HG03575 (cell line): ENCODE data around the gene AK8.

Source experiments
- ATAC-seq: cut with Tn5 transposase; IDR thresholded peaks from one replicate; pipeline ENCODE4 v1.9.1; 2021; ENCODE audit not compliant: unreplicated experiment, insufficient number of reproducible peaks, low FRiP score; ENCODE audit errors: extremely low read depth

AK8 gene

DNA sequence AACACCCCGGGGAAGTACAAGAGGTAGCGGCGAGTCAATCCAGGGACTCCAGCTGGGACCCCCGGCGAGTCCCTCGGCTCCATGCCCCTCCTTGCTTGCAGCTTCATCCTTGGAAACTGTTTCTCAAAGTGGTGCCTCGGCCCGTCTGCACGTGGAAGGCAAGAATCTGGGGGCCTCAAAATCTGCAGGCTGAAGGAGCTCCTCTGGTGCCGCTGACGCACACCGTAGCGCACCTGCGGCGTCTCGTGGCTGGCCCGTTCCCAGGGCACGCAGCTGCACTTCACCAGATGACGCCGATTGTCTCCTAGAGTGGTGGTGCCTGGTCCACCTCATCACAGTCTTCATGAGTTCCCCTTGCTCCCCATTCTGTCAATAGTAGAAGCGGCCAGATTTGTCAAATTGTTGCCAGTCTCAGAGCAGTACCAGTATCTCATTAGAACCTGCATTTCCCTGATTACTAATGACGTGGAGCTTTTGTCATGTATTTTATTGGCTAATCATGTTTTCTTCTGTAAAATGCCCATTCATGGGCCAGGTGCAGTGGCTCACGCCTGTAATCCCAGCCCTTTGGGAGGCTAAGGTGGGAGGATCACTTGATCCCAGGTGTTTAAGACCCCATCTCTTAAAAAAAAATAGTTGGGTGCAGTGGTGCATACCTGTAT is 169.2 kb downstream of the AK8 start:
- no peak for ATAC-seq

DNA sequence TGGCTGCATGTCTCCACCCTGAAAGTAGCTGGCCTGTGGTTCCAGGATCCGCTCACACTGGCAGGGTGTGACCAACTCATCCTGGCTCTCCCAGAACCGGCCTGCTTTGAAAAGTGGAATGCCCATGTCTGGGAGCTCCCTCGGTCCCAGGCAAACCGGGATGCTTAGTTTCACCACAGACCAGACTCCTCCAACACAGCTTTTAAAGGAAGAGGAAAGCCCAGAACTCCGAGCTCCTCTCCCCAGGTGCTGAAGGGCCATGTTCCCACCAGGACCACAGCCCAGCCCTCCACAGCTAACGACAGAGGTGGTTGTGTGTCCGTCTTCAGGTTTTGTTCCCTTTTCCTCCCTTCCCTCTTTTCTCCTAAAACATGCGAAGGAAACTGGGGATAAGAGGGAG is 169.8 kb downstream of the AK8 start:
- ATAC-seq = no peak

DNA sequence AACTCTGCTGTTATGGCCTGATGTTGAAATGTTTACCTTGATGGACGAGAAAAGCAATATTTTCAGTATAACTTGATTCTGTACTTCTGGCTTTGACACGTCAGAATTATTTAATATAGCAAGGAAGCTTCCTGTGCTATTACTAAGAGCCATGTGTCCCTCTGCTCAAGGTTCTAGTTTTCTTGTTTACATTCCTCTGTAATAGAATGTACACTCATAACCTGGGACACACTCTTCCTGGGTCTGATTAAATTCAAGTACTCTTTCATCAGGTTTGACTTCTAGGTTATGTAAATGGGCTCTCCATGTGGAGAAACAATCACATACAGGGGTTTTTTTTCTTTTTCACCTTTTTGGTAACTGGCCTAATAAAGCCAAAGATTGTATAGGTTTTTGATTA is 174.7 kb downstream of the AK8 start:
- no peak for ATAC-seq

DNA sequence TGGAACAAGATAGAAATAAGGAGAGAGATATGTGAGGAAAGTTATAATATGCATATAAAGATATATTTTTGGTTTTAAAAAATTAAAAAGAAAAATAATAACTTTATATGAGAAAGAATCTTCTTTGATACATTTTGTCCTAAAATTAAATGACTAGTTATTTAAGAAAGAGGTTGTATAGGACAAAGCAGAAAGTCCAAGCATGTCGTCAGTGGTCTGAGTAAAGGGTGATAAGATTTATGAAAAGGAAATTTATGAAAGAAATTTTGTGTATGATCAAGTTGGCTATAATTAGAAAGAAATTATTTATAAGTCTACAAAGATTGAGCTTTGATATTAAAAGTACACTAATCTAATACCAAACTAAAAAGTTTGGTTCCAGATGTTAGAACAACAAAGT is 175.8 kb downstream of the AK8 start:
- ATAC-seq = no peak

DNA sequence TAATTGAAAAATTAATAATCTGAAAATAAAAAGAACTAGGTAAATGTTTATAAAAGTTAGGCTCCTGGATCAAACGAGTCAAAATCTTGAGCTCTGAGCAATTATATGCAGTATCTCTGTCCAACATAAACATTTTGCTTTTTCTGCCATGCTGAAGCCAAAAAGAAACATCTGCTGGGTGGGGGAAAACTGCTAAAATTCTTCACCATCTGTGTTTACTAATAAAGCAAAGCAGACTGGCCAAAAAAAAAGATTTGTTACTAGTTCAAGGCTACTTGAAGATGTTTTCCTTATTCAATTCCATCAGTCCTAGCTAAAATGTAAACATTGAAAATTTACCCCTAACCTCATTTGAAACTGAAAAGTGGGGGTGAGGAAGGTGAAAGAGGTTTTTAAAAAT is 178.1 kb downstream of the AK8 start:
- no peak for ATAC-seq

DNA sequence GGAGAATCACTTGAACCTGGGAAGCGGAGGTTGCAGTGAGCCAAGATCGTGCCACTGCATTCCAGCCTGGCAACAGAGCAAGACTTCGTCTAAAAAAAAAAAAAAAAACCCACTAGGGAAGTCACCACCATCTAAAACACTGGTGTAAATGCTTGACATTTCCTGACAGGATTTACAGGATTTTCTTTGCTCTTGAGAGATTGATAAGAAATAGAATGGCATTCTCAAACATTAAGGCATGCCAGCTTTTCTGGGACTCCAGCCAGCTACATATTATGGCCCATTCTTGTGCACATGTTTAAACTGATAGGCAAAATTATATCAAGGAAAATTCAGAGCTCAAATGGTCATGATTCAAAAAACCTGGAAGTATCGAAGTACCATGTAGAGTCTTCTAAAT is 179.1 kb downstream of the AK8 start:
- no peak for ATAC-seq

DNA sequence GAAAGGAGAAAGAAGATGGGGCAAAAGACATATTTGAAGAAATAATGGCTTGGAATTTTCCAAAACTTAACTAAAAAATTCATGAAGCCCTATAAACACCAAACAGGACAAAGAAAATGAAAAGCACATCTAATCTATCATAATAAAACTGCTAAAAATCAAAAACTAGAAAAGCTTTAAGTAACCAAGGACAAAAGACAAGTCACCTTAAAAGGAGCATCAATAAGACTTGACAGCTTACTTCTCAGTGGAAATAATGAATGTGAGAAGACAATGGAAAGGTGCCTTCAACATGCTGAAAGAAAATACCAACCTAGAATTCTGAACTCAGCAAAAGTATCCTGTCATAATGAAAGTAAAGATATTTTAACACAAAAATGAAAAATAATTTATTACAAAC is 180.9 kb downstream of the AK8 start:
- no peak for ATAC-seq

DNA sequence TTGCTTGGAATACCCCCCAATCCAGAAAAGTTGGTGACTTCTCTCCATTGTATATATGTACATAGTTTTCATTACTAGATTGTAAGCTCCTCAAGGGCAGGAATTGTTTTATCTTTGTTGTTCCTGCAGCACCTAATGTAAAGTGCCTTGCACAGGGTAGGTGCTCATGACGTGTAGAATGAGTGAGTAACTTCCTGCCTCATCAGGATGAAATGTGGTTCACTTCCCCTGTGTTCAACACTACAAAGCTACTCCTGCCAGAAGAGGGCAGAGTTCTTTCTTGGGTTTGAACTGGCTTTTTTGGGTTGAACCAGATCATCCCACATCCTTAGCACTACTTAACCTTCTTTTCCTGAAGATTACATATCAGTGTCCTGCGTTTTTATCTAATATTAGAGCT is 183.9 kb downstream of the AK8 start:
- no peak for ATAC-seq

DNA sequence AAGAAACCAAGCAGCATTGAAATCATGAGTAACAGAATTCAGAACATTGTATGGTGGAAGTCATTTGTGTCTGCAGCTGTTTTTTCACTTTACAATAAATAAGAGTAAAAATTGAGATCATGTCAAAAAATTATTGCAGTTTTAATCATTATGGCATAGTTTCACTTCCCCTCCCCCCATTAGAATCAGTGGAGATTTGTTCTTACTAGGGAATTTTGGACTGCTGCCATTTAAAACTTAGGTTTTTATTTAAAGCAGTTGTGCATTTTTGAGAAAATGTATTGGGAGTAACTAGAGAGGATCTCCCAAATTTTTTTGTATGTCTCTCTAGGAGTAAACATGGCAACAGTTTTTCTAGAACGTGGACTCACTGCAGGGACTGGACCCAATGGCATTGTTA is 187.4 kb downstream of the AK8 start:
- ATAC-seq = no peak

DNA sequence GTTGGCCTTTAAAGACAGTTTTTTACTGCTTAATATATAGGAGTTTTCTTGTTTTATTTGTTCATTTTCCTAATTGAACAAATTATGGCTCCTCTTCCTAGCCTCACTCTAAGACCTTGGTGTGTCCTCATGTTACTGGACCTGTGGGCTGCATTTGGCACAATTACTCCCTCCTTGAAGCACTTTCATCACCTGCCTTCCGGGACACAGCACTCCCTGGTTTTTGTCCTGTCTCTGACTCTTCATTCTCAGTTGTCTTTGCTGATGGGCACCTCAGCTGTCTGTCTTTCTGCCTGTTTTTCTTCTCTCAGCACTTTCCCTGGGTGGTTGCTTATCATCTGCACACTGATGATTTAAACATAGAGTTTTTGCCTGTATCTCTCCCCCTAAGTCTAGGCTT is 194.2 kb downstream of the AK8 start:
- no peak for ATAC-seq

DNA sequence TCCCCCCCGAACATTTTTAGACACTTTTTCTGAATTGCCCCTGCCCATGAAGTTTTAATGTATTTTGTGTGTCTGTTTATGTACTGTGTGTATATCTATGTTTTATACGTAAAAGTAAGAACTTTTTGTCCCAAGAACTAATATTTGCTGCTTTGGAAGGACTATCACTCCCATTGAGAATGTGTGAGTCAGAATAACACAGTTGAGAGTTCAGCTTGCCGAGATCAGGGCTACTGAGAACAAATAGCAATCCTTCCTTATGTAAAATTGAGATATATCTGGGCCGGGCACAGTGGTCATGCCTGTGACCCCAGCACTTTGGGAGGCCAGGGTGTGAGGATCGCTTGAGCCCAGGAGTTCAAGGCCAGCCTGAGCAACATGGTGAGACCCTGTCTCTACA is 196.5 kb downstream of the AK8 start:
- no peak for ATAC-seq

DNA sequence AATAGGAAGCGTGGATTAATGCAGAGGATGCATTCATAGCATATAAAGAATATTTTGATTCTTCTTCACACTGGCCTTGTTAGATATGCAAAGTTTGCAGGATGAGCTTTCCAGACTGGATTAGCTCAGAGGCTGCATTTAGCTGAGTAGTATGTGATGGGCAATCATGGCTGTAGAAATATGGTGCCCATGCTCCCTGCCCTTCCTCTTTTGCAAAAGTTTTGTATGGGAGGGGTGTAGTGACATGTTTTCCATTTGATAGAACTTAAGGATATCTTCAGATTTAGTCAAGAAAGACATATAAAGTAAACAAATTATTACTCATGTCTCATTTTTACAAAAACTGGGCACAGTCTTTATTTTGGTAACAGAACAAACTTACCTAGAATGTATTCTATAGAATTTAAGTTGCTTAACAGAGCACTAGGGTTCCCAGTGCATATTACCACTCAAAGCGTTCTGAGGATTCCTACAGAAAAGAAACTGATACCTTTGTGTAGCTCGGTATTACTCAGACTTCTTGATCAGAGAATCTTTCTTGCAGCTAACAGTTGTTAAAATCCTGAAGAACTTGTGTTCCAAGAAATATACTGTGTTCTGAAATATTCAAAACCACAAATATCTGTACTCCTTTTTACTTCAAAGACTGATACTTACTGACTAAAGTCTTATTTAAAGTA is 198.0 kb downstream of the AK8 start:
- no peak for ATAC-seq

DNA sequence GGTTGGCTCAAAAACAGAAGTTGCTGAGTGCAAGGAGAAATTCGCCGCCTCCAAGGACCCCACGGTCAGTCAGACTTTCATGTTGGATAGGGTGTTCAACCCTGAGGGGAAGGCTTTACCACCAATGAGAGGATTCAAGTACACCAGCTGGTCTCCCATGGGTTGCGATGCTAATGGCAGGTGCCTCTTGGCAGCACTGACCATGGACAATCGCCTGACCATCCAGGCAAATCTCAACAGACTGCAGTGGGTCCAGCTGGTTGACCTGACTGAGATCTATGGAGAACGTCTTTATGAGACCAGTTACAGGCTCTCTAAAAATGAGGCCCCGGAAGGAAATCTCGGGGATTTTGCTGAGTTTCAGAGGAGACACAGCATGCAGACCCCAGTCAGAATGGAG is 200.1 kb downstream of the AK8 start:
- no peak for ATAC-seq
